Transverse colon (tissue), 4 donors: Measurements from ENCODE around the gene SLC7A14. TPM values are rescaled to one million over a fixed set of nuclear protein-coding genes. Genes with fewer than 3 reads are reported as not detected.
A peak's percentile ranks its signal among the peaks of the same experiment; 100 is the strongest.

Experiments used
- DNase-seq: peaks from one replicate; pipeline ENCODE4 v3.0.0-alpha.2; 2019
- H3K27ac ChIP-seq, 4 donors: fragments of 200-600 bp; sonication (generic); 2 replicates each; pipeline ENCODE4 v1.5.1; 2016 to 2018; ENCODE audit warnings: inconsistent platforms in 4 of 4
- H3K27me3 ChIP-seq: fragments of 200-600 bp; sonication (generic); 2 replicates; pipeline ENCODE4 v1.5.1; 2017; ENCODE audit warnings: inconsistent platforms
- H3K36me3 ChIP-seq, 4 donors: fragments of 200-600 bp; sonication (generic); 2 replicates each; pipeline ENCODE4 v1.5.1; 2017 to 2019; ENCODE audit warnings: inconsistent platforms in 4 of 4
- H3K4me1 ChIP-seq, 4 donors: fragments of 200-600 bp; sonication (generic); 2 replicates each; pipeline ENCODE4 v1.5.1; 2017 to 2020; ENCODE audit warnings: inconsistent platforms in 4 of 4
- H3K4me3 ChIP-seq, 4 donors: fragments of 200-600 bp; sonication (generic); 1 replicate in 1 of 4; 2 replicates in 3 of 4; pipeline versions ENCODE4 v1.5.1 to v1.6.1; 2017 to 2019; ENCODE audit warnings: inconsistent platforms in 4 of 4
- H3K9me3 ChIP-seq, 2 donors: fragments of 200-600 bp; sonication (generic); 2 replicates each; pipeline ENCODE4 v1.5.1; 2017 to 2019; ENCODE audit warnings: inconsistent platforms in 2 of 2
- EP300 ChIP-seq: sonication (generic); formaldehyde crosslinking; IDR thresholded peaks from one replicate; pipeline ENCODE4 v1.6.1; 2017; ENCODE audit warnings: antibody characterized with exemption, low read depth
- POLR2A ChIP-seq: fragments of 450-650 bp; IDR thresholded peaks from one replicate; pipeline ENCODE4 v1.6.1; 2016; ENCODE audit warnings: antibody characterized with exemption, mild to moderate bottlenecking, moderate library complexity
- POLR2AphosphoS5 ChIP-seq, 3 donors: sonication (generic); formaldehyde crosslinking; IDR thresholded peaks; one replicate each; pipeline ENCODE4 v1.6.1; 2016; ENCODE audit warnings: antibody characterized with exemption in 3 of 3
- WGBS, 2 donors: methylation state at CpG; one replicate each; pipeline ENCODE4 v1.1.5; 2018; ENCODE audit warnings: low coverage in 1 of 2; 5-methylcytosine and 5-hydroxymethylcytosine counted together
- in situ Hi-C, 4 donors: fragments of 200-750 bp; cut with MboI; loops; one replicate each; pipeline versions ENCODE4 v1.15.0 to v1.15.1; 2017; ENCODE audit warnings: low sequenced_read_pairs in 3 of 4, low pct_ligation_motif_present in 1 of 4, low pct_unique_long_range_greater_than_20kb in 1 of 4
- intact Hi-C: fragments of 100-400 bp; cut with DNase I; formaldehyde crosslinking; loops from one replicate; pipeline ENCODE4 v1.15.1; 2023; ENCODE audit warnings: low total_unique reads
- total RNA-seq, 4 donors: library from RNA; depleted of rRNA; stranded (reverse); fragments of >200 nt; gene quantifications; one replicate each; pipeline ENCODE4 v1.1.0, GENCODE V29; 2016
- TF ChIP-seq, protein P1 (sequence below), 5 experiments: fragments of 200-600 bp in 3 of 5; fragments of 450-650 bp in 2 of 5; sonication (generic) in 3 of 5; IDR thresholded peaks; 1 replicate in 2 of 5; 2 replicates in 3 of 5; pipeline ENCODE4 v1.5.1; 2016 to 2017; ENCODE audit warnings: antibody characterized with exemption in 5 of 5, inconsistent platforms in 3 of 5, mild to moderate bottlenecking in 2 of 5, moderate library complexity in 1 of 5

Gene SLC7A14
- total RNA-seq, 4 donors from 2014 or later = 0.48 to 0.80 (median 0.72) TPM

DNA sequence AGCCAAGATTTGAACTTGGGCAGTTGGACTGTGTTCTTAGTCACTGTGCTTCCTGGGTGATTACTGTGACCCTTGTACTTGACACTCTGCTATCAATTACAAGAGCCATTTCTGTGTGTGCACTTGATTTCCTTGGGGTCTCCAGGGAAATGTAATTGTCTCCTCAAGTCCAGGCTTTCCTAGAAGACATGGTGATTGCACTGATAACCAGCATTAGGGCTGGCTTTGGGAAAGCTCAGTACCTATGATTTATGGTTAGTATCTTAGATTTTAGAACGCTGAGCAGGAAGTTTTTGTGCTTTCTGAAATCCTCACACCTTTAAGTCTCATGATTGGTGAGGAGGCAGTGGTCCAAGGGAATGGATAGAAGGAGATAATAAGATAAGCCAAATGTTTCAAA lies 168.8 kb downstream of the SLC7A14 start:
- no peak overlapping the region for H3K27ac ChIP-seq
- intact Hi-C loops (no loop called here), in situ Hi-C loops (loop anchor here (10.0 to 25.0 kb wide), 5 partner anchors 105 to 398 kb away; no protein-coding TSS in a partner anchor)
- DNase-seq = no peak
- TF ChIP-seq EP300 = no peak
- no peak for TF ChIP-seq POLR2A
- TF ChIP-seq, protein P1, sequence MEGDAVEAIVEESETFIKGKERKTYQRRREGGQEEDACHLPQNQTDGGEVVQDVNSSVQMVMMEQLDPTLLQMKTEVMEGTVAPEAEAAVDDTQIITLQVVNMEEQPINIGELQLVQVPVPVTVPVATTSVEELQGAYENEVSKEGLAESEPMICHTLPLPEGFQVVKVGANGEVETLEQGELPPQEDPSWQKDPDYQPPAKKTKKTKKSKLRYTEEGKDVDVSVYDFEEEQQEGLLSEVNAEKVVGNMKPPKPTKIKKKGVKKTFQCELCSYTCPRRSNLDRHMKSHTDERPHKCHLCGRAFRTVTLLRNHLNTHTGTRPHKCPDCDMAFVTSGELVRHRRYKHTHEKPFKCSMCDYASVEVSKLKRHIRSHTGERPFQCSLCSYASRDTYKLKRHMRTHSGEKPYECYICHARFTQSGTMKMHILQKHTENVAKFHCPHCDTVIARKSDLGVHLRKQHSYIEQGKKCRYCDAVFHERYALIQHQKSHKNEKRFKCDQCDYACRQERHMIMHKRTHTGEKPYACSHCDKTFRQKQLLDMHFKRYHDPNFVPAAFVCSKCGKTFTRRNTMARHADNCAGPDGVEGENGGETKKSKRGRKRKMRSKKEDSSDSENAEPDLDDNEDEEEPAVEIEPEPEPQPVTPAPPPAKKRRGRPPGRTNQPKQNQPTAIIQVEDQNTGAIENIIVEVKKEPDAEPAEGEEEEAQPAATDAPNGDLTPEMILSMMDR (IDR thresholded peaks at IDR 0.05) = no peak
- TF ChIP-seq POLR2AphosphoS5 (IDR thresholded peaks at IDR 0.05) = no peak
- peaks cover 4 to 19% (median 18%) of the 10 kb centered on the region in 4 donors for H3K4me1 ChIP-seq
- no peak overlapping the region for H3K4me3 ChIP-seq
- no peaks in the 10 kb centered on the region for H3K9me3 ChIP-seq
- WGBS, 2 donors = 50 to 54% methylated on average over 1 of the region's 1 CpG
- H3K27me3 ChIP-seq = peaks cover 50% of the 10 kb centered on the region
- no peaks in the 10 kb centered on the region for H3K36me3 ChIP-seq

DNA sequence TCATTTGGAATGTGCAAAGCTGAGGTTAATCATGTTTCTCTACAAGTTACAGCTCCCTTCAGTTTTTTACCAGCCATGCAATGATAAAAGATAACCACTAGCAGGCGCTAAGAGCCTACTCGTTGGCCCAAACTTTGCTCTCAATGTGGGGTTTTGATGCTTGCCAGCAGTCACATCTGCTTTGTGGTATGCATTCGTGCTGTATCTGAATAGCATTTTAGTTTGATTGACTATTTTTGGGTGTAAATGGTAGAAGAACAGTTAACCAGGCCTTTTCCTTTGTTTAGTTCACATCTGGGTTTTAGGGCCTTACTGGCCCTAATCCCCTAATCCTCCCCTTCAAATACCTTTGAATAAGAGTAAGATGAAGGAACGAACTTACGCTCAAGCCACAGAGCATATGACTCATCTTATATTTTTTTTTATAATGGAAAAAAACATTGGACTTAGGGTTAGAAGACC lies 171.6 kb downstream of the SLC7A14 start:
- intact Hi-C loops = loop anchor here (5.0 kb wide), 1 partner anchor 398 kb away; no protein-coding TSS in a partner anchor

DNA sequence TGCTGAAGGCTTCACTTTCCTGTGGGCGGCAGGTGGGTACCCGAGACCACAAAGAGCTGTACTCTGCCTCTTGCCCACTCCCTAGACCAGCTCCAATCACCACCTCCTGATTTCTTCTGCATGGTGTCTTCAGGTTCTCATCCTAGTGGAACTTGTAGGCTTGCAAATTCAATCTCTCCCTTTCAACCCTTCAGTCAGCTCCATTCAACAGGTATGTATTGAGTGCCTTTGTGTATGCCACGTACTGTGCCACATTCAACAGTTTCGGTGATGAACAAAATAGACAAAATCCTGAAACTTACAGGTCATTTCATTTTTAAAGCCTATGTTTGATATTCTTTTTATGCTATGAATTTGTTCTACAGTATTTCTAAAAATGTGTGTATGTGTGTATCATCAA lies 172.6 kb downstream of the SLC7A14 start:
- WGBS, 2 donors = 94 to 100% methylated on average over 2 to 4 of the region's 4 CpGs
- no peaks in the 10 kb centered on the region for H3K9me3 ChIP-seq
- H3K4me3 ChIP-seq = no peak overlapping the region
- H3K27me3 ChIP-seq = peaks cover 25% of the 10 kb centered on the region
- intact Hi-C loops = loop anchor here (5.0 kb wide), 1 partner anchor 399 kb away; no protein-coding TSS in a partner anchor
- TF ChIP-seq EP300 = no peak
- TF ChIP-seq, protein P1 (IDR thresholded peaks at IDR 0.05) = no peak
- TF ChIP-seq POLR2A = no peak
- TF ChIP-seq POLR2AphosphoS5 (IDR thresholded peaks at IDR 0.05) = no peak
- in situ Hi-C loops = loop anchor here (10.0 to 25.0 kb wide), 5 partner anchors 101 to 402 kb away; no protein-coding TSS in a partner anchor
- no peak overlapping the region for H3K27ac ChIP-seq
- peaks cover 0 to 3% (median 2%) of the 10 kb centered on the region in 4 donors for H3K4me1 ChIP-seq
- DNase-seq = no peak
- H3K36me3 ChIP-seq = no peaks in the 10 kb centered on the region

More for the DNA sequence above, 171.6 kb downstream of the SLC7A14 start:
- no peak for DNase-seq
- Histone ChIP-seq H3K36me3 (no peaks in the 10 kb centered on the region), H3K4me3 (no peak overlapping the region), H3K27me3 (peaks cover 34% of the 10 kb centered on the region), H3K4me1 (peaks cover 4 to 12% (median 11%) of the 10 kb centered on the region in 4 donors), H3K9me3 (no peaks in the 10 kb centered on the region), H3K27ac (no peak overlapping the region)
- WGBS, 2 donors = 33 to 39% methylated on average over 3 to 5 of the region's 5 CpGs
- in situ Hi-C loops = loop anchor here (10.0 to 25.0 kb wide), 5 partner anchors 102 to 401 kb away; no protein-coding TSS in a partner anchor
- TF ChIP-seq EP300 = no peak
- TF ChIP-seq, protein P1 (IDR thresholded peaks at IDR 0.05) = peak; percentile 86 to 96 (median 89)

DNA sequence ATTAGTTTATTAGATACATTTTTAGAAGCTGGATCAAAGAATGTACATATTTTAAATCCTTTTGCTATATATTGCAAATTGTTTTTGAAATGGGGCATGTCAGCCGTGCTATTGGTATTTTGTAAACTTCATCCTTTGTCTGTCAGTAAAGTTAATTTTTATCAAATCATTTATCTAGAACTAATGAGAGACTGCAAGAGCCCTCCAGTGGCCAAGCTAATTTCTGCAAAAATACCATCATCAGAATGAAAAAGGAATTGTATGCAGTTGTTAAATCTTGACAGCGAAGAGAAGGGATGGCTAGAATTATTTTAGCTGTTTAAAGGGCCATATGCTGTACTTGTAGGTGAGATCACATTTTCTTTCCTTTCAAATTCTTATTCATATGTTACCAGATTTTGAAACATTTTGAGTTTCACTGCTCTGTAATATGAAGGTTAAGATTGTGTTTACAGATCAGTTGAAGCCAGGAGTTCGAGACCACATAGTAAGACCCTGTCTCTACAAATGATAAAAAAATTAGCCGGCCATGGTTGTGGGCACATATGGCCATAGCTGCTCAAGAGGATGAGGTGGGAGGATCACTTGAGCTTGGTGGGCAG lies 175.3 kb downstream of the SLC7A14 start:
- WGBS, 2 donors = 20 to 48% methylated on average over 2 to 4 of the region's 4 CpGs
- no peaks in the 10 kb centered on the region for H3K4me1 ChIP-seq
- H3K9me3 ChIP-seq = no peaks in the 10 kb centered on the region
- in situ Hi-C loops = loop anchor here (10.0 to 25.0 kb wide), 5 partner anchors 98 to 404 kb away; no protein-coding TSS in a partner anchor
- H3K27me3 ChIP-seq = peaks cover 4% of the 10 kb centered on the region
- H3K27ac ChIP-seq = no peak overlapping the region
- intact Hi-C loops = loop anchor here (5.0 kb wide), 1 partner anchor 402 kb away; no protein-coding TSS in a partner anchor
- no peaks in the 10 kb centered on the region for H3K36me3 ChIP-seq
- no peak overlapping the region for H3K4me3 ChIP-seq
- no peak for DNase-seq
- TF ChIP-seq POLR2AphosphoS5 (IDR thresholded peaks at IDR 0.05) = no peak
- TF ChIP-seq, protein P1 (IDR thresholded peaks at IDR 0.05) = peak; percentile 28 to 44 (median 38)

Other genes starting within 250 kb of the SLC7A14 start
- 10 to 100 TPM; 27.0 to 78.4 (median 43.1) TPM for gene SKIL, start 228.4 kb downstream of the SLC7A14 start, total RNA-seq
- 10 to 100 TPM in 1 of 4 donors, 1 to 10 TPM in 3; 4.6 to 13.5 (median 7.2) TPM for gene CLDN11, start 167.2 kb downstream of the SLC7A14 start, total RNA-seq